ENCODE data around the gene MTNR1A. TPM values are rescaled to one million over a fixed set of nuclear protein-coding genes. Genes with fewer than 3 reads are reported as not detected.

The MTNR1A gene
- total and polyA plus RNA-seq, 2 donors (not counting 3 experiments of a cell fraction or from before 2014, with no cell fraction given) = not detected

DNA sequence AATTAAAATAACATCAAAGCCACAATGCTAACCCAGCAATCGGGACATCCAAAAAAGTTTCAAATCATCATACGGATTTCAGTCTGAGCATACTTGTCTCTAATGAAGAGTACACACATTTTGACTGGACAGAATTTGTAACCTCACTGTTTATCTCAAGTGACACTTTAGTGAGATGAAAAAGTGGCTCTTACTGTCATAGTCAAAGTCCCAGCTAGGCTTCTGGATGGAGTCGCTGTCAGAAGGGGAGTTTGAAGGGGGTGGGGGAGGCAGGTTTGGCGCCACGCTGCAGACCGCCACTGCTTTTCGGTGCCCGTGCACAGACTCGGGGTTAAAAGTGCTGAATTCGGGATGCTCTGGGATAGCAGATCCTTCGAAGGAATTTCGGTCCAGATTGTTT lies 41.0 kb upstream of the MTNR1A start:
- Histone ChIP-seq H4K20me1 (replicated peaks; ENCODE audit: control insufficient read depth, extremely low read depth, insufficient read depth, low read length) (no peaks in the 10 kb centered on the region), H3K9ac (replicated peaks; ENCODE audit: extremely low read depth, insufficient read depth, low read length) (no peak overlapping the region), H3K79me2 (ENCODE audit: control insufficient read depth, insufficient read depth, low read length) (no peaks in the 10 kb centered on the region), H3K4me1 (ENCODE audit: control insufficient read depth, extremely low read depth, insufficient read depth, low read length) (no peaks in the 10 kb centered on the region), H3K4me2 (ENCODE audit: insufficient read depth, low read length) (no peak overlapping the region), H3K27ac (ENCODE audit: insufficient read depth, low read depth, low read length) (no peak overlapping the region), H3K4me3 (replicated peaks in 1 of 3; ENCODE audit: insufficient read depth in 1 of 3, low read depth in 1 of 3, low read length in 3 of 3) (no peak overlapping the region), H3K9me1 (replicated peaks; ENCODE audit: control insufficient read depth, extremely low read depth, insufficient read depth, low read length) (no peaks in the 10 kb centered on the region), H3K27me3 (ENCODE audit: control insufficient read depth in 2 of 2, insufficient read depth in 2 of 2, low read length in 2 of 2) (no peaks in the 10 kb centered on the region), H3K36me3 (ENCODE audit: control insufficient read depth in 2 of 2, extremely low read depth in 1 of 2, insufficient read depth in 2 of 2, low read length in 2 of 2) (no peaks in the 10 kb centered on the region), H2AFZ (ENCODE audit: low read depth, low read length) (no peak overlapping the region), H3K9me3 (replicated peaks; ENCODE audit: control insufficient read depth, insufficient read depth, low read length) (no peaks in the 10 kb centered on the region)
- no peak for DNase-seq (ENCODE audit: low read depth, low spot score)
- no TSS peak for BruUV-seq (replicated peaks)
- ChIA-PET CTCF (interaction anchor here (1.1 kb wide), 1 partner anchor 9 kb away, joined by 3 read pairs; no protein-coding TSS in a partner anchor), POLR2A (no interaction called here)
- TF ChIP-seq, protein P1, sequence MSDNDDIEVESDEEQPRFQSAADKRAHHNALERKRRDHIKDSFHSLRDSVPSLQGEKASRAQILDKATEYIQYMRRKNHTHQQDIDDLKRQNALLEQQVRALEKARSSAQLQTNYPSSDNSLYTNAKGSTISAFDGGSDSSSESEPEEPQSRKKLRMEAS (IDR thresholded peaks at IDR 0.05; ENCODE audit: insufficient read depth, insufficient read length) = no peak
- TF ChIP-seq, protein P2, sequence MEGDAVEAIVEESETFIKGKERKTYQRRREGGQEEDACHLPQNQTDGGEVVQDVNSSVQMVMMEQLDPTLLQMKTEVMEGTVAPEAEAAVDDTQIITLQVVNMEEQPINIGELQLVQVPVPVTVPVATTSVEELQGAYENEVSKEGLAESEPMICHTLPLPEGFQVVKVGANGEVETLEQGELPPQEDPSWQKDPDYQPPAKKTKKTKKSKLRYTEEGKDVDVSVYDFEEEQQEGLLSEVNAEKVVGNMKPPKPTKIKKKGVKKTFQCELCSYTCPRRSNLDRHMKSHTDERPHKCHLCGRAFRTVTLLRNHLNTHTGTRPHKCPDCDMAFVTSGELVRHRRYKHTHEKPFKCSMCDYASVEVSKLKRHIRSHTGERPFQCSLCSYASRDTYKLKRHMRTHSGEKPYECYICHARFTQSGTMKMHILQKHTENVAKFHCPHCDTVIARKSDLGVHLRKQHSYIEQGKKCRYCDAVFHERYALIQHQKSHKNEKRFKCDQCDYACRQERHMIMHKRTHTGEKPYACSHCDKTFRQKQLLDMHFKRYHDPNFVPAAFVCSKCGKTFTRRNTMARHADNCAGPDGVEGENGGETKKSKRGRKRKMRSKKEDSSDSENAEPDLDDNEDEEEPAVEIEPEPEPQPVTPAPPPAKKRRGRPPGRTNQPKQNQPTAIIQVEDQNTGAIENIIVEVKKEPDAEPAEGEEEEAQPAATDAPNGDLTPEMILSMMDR (IDR thresholded peaks at IDR 0.05; ENCODE audit: extremely low read depth in 1 of 2, insufficient read depth in 1 of 2, low read depth in 1 of 2, low read length in 2 of 2) = no peak
- TF ChIP-seq MYC (IDR thresholded peaks at IDR 0.05; ENCODE audit: low read depth, low read length) (no peak), POLR2A (IDR thresholded peaks at IDR 0.05; ENCODE audit: low read depth, low read length) (no peak), POLR2AphosphoS5 (IDR thresholded peaks at IDR 0.05; ENCODE audit: insufficient read depth, low read depth, low read length) (no peak), EZH2 (IDR thresholded peaks at IDR 0.05; ENCODE audit: borderline replicate concordance, low read depth, low read length, severe bottlenecking) (no peak), FOS (IDR thresholded peaks at IDR 0.05; ENCODE audit: borderline replicate concordance, insufficient read depth, low read length) (no peak), GATA2 (IDR thresholded peaks at IDR 0.05; ENCODE audit: insufficient read depth, insufficient read length, low read depth, low read length) (no peak), JUN (IDR thresholded peaks at IDR 0.05; ENCODE audit: borderline replicate concordance, insufficient read depth, insufficient read length, low read depth) (no peak)
- dilution Hi-C loops (cut with MboI; ENCODE audit: extremely low pct_ligation_motif_present, low sequenced_read_pairs) = no loop called here
- FAIRE-seq = no peak
- intact Hi-C loops (cut with micrococcal nuclease) = no loop called here

Data from endothelial cell of umbilical vein (primary cell).